ENCODE data around the gene EYS.

DNA sequence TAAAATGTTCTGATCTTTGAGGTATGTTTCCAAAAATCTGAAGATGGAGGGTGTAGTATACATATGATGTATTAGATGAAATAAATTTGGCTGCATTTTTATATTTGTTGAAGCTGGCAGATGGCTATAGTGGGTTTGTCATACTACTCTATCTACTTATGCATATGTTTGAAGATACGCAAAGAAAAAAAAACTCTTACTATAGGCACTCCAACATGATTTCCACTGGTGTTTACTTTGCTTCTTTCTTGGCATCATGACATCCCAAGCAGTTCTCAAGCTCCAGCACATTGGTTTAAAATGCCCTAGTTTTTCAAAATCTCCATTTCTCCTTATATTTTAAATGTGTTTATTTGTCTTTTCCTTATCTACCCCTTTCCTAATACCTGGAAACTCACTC lies 1359.6 kb downstream of the EYS start:
- TF ChIP-seq EZH2phosphoT487 (IDR thresholded peaks at IDR 0.05; ENCODE audit: insufficient read depth, low read depth) (no peak), EZH2 (IDR thresholded peaks at IDR 0.05; ENCODE audit: insufficient read depth, poor library complexity, severe bottlenecking) (no peak)

All from GM23248 (cell line).